GM13976 (cell line): ENCODE measurements around the gene SLC35F2.
"Not testable (repeated sequence)": the region's sequence is repeated elsewhere in the genome, so short reads cannot be mapped to it uniquely, and the experiment has no call there.

Experiments used
- DNase-seq: peaks from one replicate; pipeline ENCODE4 v3.0.0; 2012; ENCODE audit warnings: low spot score
- CTCF ChIP-seq: IDR thresholded peaks from 2 replicates; pipeline ENCODE4 v1.5.1; 2012; ENCODE audit warnings: borderline replicate concordance, mild to moderate bottlenecking; ENCODE audit not compliant: insufficient read depth; ENCODE audit errors: extremely low read depth, missing control alignments, control extremely low read depth
- in situ Hi-C: fragments of 300-500 bp; cut with MboI; formaldehyde crosslinking; loops from one replicate; pipeline ENCODE4 v1.12.0; 2022; ENCODE audit warnings: low sequenced_read_pairs, mixed read lengths, inconsistent platforms; ENCODE audit not compliant: unreplicated experiment

SLC35F2 gene

GRCh38 chr11:107769189-107769588 is 89.4 kb downstream of the SLC35F2 start:
- no peak for TF ChIP-seq CTCF
- in situ Hi-C loops, result no loop called here
- no peak for DNase-seq

GRCh38 chr11:107758719-107759355 is 99.8 kb downstream of the SLC35F2 start:
- in situ Hi-C loops, DNase-seq: not testable (repeated sequence)

GRCh38 chr11:107757661-107758060 is 100.9 kb downstream of the SLC35F2 start:
- in situ Hi-C loops, result no loop called here
- no peak for DNase-seq
- no peak for TF ChIP-seq CTCF

GRCh38 chr11:107756553-107756952 is 102.0 kb downstream of the SLC35F2 start:
- no peak for TF ChIP-seq CTCF
- DNase-seq, result no peak
- in situ Hi-C loops, result no loop called here

- in situ Hi-C loops, result no loop called here
Measured at GRCh38 chr11:107752949-107753822, 105.4 kb downstream of the SLC35F2 start.

GRCh38 chr11:107752508-107752907 is 106.1 kb downstream of the SLC35F2 start:
- no peak for DNase-seq
- in situ Hi-C loops, result no loop called here
- no peak for TF ChIP-seq CTCF

More at GRCh38 chr11:107752949-107753822, 105.4 kb downstream of the SLC35F2 start:
- DNase-seq, result no peak
- no peak for TF ChIP-seq CTCF

- TF ChIP-seq CTCF, result no peak
- no peak for DNase-seq
Measured at GRCh38 chr11:107751082-107751481, 107.5 kb downstream of the SLC35F2 start.

More at GRCh38 chr11:107751082-107751481, 107.5 kb downstream of the SLC35F2 start:
- in situ Hi-C loops, result no loop called here
